IPS-18c (cell line): Measurements from ENCODE around the gene CA5A.

Experiments used
- H3K4me3 ChIP-seq: 2 replicates; pipeline ENCODE4 v1.7.0; 2013; ENCODE audit warnings: low read depth, mild to moderate bottlenecking, low read length, moderate library complexity; ENCODE audit not compliant: insufficient read depth
- H3K9me3 ChIP-seq: one replicate; pipeline ENCODE4 v1.6.1; 2013; ENCODE audit warnings: mild to moderate bottlenecking, low read length, moderate library complexity; ENCODE audit not compliant: control insufficient read depth, insufficient read depth

Gene CA5A

DNA sequence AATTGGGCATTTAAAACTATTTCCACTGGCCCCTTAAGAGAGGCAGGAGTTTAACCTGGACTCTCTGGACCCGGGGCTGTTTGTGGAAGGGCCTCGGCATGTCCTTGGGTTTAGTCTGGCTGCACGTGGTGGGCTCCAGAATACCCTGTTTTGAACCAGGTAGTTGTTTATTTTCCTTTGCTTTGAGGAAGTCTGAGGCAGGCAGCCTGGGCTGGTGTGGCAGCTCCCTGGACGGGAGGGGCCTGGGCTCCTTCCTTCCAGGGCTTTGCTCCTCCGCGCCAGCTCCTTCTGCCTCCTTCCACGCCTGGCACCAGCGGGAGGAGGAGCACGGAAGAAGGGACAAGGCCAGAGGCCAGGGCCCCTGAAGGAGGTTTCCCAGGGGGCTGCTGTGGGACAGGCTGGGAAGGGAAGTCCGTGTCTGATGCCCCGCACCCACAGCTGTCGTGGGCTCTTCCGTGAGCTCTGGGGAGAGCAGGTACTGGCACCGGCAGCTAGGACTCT is 30.4 kb upstream of the CA5A start:
- H3K4me3 ChIP-seq = no peak overlapping the region
- peaks cover 2% of the 10 kb centered on the region for H3K9me3 ChIP-seq

GRCh38 chr16:87966064-87966645 is 29.8 kb upstream of the CA5A start:
- H3K4me3 ChIP-seq = no peak overlapping the region
- H3K9me3 ChIP-seq = no peaks in the 10 kb centered on the region

- H3K9me3 ChIP-seq = no peaks in the 10 kb centered on the region
- no peak overlapping the region for H3K4me3 ChIP-seq
These were observed 29.1 kb upstream of the CA5A start for GRCh38 chr16:87965417-87965816.

DNA sequence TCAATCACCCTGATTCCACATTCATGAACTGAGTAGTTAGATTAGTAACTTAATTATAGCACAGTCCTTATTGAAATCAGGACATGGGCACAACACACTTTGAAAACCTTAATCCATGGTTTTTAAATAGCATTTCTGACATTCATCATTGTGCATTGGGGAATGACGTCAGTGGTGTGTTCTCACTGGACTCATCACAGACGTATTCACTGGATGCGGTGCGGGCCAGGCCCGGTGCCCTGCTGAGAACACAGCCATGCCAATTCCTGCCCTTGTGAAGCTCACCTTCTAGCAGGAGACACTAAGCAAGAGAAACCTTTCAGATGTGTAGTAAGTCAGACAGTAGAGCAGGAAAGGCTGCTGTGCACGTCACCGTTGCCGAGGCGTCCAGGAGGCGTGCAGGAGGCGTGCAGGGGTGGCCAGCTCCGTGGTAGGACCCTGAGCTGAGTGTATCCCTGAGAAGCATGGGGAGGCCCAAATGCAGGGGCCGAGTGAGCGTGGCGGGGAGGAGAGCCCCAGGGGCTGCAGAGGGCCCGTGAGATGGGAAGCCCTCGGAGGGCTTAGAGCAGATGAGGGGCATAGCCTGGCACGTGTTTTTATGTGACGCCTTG is 27.8 kb upstream of the CA5A start:
- Histone ChIP-seq H3K4me3 (no peak overlapping the region), H3K9me3 (no peaks in the 10 kb centered on the region)

DNA sequence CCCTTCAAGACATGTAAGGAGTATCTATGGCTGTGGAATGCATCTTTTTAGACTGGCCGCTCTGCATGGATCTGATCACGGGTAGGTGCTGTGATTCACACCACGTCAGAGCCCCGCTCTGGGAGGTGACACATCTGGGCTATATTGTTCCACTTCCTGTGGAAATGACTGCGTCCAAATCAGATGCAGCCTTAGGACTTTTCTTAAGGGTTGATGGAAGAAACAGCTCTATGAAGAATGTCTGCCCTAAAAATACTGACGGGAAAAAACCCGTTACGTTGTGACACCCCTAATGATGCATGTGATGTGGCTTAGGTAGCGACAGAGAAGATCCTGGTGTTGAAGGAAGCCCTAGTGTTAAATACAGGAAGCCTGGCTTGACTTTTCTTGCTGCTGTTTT is 27.1 kb upstream of the CA5A start:
- H3K9me3 ChIP-seq = no peaks in the 10 kb centered on the region
- H3K4me3 ChIP-seq = no peak overlapping the region

DNA sequence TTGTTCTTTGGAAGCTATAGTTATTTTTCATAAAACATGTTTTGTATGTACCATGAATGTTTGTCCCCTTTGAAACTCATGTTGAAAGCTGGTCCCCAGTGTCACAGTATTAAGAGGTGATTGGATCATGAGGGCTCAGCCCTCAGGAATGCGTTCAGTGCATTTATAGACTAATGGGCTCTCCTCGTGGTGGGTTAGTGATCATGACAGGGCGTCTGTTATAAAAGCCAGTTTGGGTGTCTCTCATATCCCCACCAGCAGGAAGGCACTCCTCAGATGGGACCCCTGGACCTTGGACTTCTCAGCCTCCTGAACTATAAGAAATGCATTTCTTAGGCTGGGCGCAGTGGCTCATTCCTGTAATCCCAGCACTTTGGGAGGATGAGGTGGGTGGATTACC is 25.3 kb upstream of the CA5A start:
- no peaks in the 10 kb centered on the region for H3K9me3 ChIP-seq
- H3K4me3 ChIP-seq = no peak overlapping the region

GRCh38 chr16:87960852-87961251 is 24.5 kb upstream of the CA5A start:
- Histone ChIP-seq H3K9me3 (peaks cover 3% of the 10 kb centered on the region), H3K4me3 (no peak overlapping the region)

GRCh38 chr16:87960296-87960695 is 24.0 kb upstream of the CA5A start:
- H3K4me3 ChIP-seq = no peak overlapping the region

GRCh38 chr16:87959391-87959990 is 23.2 kb upstream of the CA5A start:
- peaks cover 3% of the 10 kb centered on the region for H3K9me3 ChIP-seq
- H3K4me3 ChIP-seq = no peak overlapping the region

More at GRCh38 chr16:87960296-87960695, 24.0 kb upstream of the CA5A start:
- peaks cover 3% of the 10 kb centered on the region for H3K9me3 ChIP-seq

DNA sequence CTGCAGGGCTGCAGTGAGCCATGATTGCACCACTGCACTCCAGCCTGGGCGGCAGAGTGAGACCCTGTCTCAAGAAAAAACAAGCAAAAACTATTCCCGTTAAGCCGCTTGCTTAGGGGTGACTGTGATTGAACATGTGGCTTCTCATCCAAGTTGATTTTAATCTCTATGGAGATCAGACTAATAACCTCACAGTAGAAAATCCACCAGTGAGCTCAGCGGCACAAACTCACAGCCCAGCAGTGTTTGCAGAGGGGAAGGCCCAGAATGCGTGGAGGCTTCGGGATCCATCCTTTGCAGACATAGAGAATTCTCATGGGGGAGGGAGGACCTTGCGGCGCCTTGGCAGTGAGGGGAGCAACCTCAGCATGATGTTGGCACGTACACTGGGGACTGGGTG is 22.3 kb upstream of the CA5A start:
- H3K9me3 ChIP-seq = peaks cover 3% of the 10 kb centered on the region
- no peak overlapping the region for H3K4me3 ChIP-seq

DNA sequence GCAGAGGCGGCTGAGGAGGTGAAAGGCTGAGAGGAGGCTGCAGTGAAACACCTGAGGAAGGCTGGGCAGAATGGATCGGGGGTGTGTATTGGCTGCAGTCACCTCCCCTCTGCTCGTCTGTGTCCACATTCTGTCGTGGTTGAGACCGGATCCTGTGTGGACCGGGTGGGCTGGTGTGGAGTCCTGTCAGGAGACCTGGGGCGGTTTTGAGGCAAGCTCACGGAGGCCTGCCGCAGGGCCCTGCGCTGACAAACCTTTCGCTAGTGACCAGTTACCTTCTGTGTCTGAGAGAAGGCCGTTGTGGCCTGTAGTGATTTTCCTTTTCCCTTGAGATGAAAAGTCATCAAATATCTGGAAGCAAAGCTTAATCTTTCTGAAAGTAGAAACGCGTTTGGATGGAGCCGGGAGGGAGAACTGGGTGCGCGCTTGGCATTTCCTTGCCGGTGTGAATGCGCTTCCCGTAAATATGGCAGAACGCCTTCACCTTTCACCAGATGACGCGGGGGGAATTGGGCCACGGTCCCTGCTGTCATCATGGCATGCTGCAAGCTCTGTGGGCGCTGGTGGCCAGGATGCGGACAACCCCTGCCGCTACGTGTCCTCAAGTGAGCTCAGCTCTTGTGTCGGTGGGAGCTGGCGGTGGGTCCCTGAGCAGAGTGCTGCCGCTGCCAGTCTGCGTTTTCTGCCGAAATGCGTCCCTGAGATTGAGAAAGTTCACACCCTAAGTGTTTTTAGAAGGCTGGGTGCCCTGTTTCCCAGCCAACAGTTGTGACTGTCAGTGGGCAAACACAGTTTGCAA is 21.2 kb upstream of the CA5A start:
- Histone ChIP-seq H3K9me3 (peaks cover 3% of the 10 kb centered on the region), H3K4me3 (no peak overlapping the region)

GRCh38 chr16:87956365-87957231 is 20.3 kb upstream of the CA5A start:
- Histone ChIP-seq H3K9me3 (peaks cover 3% of the 10 kb centered on the region), H3K4me3 (no peak overlapping the region)

DNA sequence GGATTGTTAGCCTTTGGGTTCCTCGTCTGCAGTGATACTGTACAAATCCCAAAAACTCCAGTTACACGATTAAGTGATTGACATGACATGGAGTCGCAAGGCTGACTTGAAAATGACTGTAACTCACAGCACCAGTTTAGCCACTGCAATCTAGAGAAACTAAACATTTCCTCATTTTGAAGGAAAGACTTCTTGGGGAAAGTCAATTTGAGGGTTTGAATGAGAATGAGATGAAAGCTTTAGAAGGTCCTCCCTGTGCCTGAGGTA is 19.7 kb upstream of the CA5A start:
- H3K4me3 ChIP-seq = no peak overlapping the region
- H3K9me3 ChIP-seq = peaks cover 3% of the 10 kb centered on the region

DNA sequence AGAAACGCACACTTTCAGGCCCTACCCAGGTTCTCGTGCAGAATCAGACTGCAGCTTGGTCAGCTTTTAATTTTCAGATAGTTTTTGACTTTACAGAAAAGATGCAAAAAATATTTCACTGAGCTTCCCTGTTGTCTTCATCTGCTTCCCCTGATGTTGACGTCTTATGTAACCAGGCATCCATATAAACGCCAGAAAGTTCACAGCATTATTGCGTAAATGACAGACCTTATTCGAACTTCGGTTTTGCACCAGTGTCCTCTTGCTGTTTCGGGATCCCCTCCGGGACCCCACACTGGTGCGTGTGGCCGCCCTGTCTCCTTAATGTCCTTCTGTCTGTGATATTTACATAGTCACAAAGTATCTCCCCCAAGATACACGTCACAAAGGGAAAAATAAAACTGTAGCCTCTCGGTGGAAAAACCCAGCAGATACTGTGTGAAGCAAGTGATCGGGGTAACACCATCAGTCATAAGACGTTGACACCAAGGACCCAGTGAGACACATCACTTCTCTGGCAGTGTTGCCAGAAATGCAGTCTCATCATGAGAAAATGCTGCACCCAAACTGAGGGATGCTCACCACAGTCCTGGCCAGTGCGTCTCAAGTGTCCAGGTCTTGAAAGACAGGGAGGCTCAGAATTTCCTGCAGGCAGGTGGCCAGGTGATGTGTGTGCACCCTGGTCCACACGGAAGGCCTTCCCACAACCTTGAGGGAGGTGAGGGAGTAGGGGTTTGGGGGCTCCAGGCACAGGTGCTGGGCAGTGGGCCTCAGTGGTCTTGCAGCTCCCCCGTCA is 19.2 kb upstream of the CA5A start:
- Histone ChIP-seq H3K4me3 (no peak overlapping the region), H3K9me3 (peaks cover 3% of the 10 kb centered on the region)

DNA sequence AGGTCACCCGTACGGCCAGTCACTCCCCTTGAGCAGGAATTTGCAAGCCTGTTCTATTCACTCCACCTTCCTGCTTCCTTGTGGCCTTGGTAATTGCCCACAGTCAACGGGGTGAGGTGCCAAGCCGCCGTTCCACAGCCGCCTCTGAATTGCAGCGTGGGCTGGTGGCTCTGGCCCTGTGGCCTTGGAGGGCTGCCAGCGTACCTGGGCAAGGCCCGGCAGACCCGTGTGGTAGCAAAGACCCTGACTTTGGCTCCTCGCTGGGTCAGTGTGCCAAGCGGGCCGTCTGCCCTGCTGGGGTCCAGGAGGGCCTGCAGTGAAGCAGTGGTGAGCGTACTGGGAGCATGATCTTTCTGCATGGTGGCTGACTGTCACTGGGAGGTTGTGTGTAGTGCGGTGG is 18.5 kb upstream of the CA5A start:
- H3K4me3 ChIP-seq = no peak overlapping the region
- peaks cover 3% of the 10 kb centered on the region for H3K9me3 ChIP-seq

DNA sequence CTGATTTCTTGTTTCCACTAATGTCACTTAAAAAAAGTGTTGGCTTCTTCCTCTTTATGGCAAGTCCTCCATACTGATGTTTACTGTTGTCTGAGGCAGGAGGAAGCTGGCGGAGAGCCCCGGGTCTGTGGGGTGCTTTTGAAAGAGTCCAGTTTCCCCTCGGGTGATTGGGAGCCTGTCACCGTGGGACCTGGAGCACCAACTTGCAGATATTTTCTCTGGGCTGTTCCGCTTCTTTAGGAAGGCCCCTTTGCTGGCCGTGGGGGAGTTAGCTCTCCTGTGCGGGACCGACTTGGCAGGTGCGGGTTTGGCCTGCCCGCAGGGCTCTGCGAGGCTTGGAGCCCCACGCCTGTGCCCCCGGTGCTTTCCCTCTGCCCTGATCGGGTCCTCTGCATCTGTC is 18.0 kb upstream of the CA5A start:
- Histone ChIP-seq H3K9me3 (peaks cover 3% of the 10 kb centered on the region), H3K4me3 (no peak overlapping the region)
